ENCODE data around the gene NTNG1.
"Not testable (repeated sequence)": the region's sequence is repeated elsewhere in the genome, so short reads cannot be mapped to it uniquely, and the experiment has no call there.

The NTNG1 gene

GRCh38 chr1:107225706-107226105, 84.9 kb downstream of the NTNG1 start:
- DNase-seq (ENCODE audit: low spot score) = no peak
- no peak for TF ChIP-seq CTCF (IDR thresholded peaks at IDR 0.05; ENCODE audit: extremely low read depth, missing control alignments)

- TF ChIP-seq CTCF (IDR thresholded peaks at IDR 0.05; ENCODE audit: extremely low read depth, missing control alignments) = no peak
- DNase-seq (ENCODE audit: low spot score) = no peak
These were observed 88.0 kb downstream of the NTNG1 start for GRCh38 chr1:107228704-107229371.

GRCh38 chr1:107229711-107230110, 88.9 kb downstream of the NTNG1 start:
- TF ChIP-seq CTCF (IDR thresholded peaks at IDR 0.05; ENCODE audit: extremely low read depth, missing control alignments) = no peak
- DNase-seq (ENCODE audit: low spot score) = no peak

- TF ChIP-seq CTCF (IDR thresholded peaks at IDR 0.05; ENCODE audit: extremely low read depth, missing control alignments) = no peak
- no peak for DNase-seq (ENCODE audit: low spot score)
These were observed 89.3 kb downstream of the NTNG1 start for GRCh38 chr1:107230121-107230520.

GRCh38 chr1:107231291-107231690, 90.5 kb downstream of the NTNG1 start:
- no peak for DNase-seq (ENCODE audit: low spot score)
- no peak for TF ChIP-seq CTCF (IDR thresholded peaks at IDR 0.05; ENCODE audit: extremely low read depth, missing control alignments)

GRCh38 chr1:107232426-107232825, 91.6 kb downstream of the NTNG1 start:
- no peak for TF ChIP-seq CTCF (IDR thresholded peaks at IDR 0.05; ENCODE audit: extremely low read depth, missing control alignments)
- no peak for DNase-seq (ENCODE audit: low spot score)

- not testable (repeated sequence) for DNase-seq (ENCODE audit: low spot score)
These were observed 95.9 kb downstream of the NTNG1 start for GRCh38 chr1:107236760-107237159.

GRCh38 chr1:107243461-107243860, 102.6 kb downstream of the NTNG1 start:
- no peak for DNase-seq (ENCODE audit: low spot score)
- TF ChIP-seq CTCF (IDR thresholded peaks at IDR 0.05; ENCODE audit: extremely low read depth, missing control alignments) = no peak

Measured in GM20000 (cell line).